ENCODE results near the gene NYAP1.

DNA sequence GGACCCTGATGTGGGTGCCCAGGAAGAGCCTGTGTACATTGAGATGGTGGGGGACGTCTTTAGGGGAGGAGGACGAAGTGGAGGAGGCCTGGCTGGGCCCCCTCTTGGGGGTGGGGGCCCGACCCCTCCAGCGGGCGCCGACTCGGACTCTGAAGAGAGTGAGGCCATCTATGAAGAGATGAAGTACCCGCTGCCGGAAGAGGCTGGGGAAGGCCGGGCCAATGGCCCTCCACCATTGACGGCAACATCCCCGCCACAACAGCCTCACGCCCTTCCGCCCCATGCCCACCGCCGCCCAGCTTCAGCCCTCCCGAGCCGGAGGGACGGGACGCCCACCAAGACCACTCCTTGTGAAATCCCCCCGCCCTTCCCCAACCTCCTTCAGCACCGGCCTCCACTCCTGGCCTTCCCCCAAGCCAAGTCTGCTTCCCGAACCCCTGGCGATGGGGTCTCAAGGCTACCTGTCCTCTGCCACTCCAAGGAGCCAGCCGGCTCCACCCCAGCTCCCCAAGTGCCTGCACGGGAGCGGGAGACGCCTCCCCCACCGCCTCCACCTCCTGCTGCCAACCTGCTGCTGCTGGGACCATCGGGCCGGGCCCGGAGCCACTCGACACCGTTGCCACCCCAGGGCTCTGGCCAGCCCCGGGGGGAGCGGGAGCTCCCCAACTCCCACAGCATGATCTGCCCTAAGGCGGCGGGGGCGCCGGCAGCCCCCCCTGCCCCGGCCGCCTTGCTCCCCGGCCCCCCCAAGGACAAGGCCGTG lies 4.8 kb downstream of the NYAP1 start:
- TF ChIP-seq CTCF (IDR thresholded peaks at IDR 0.05): no peak
- TF ChIP-seq POLR2A (IDR thresholded peaks at IDR 0.05): no peak

Data from upper lobe of left lung (tissue), 4 donors.